ENCODE results near the gene FCHSD2. TPM values are rescaled to one million over a fixed set of nuclear protein-coding genes. Genes with fewer than 3 reads are reported as not detected.
A peak's percentile ranks its signal among the peaks of the same experiment; 100 is the strongest.

FCHSD2 gene
- total RNA-seq, 1 experiment from 2014 or later, result 5.7 TPM

DNA sequence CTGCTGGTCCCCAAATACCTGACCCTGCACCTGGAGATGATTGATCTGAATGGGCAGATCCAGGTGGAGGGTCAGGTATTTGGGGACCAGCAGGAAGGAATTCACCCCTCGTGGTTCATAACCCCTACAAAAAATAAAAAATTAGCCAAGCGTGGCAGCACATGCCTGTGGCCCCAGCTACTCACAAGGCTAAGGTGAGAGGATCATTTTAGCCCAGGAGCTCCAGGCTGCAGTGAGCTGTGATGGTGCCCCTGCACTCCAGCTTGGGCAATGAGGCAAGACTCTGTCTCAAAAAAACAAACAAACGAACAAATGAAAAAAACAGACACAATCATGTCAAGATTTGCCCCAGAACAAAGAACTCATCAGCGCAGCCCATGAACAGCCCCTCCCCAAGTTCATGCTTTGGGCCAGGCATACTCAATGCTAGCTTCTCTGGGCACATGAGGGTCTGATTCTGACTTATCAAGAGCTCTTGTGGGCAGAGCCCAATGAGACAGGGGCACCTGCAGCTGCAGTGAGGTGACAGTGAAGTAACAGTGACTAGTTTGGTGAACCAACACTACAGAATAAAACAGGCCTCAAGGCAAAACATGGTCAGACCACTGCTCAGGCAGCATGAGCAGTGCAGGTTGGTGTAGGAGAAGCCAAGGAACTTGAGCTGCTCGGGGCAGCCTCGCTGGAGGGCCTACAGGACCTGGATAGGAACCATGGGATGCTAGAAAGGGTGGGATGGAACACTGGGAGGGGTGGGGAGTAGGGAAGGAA lies 10.2 kb upstream of the FCHSD2 start:
- peaks cover 29% of the 10 kb centered on the region for H3K4me1 ChIP-seq (replicated peaks)
- H3K27ac ChIP-seq, result no peak overlapping the region

DNA sequence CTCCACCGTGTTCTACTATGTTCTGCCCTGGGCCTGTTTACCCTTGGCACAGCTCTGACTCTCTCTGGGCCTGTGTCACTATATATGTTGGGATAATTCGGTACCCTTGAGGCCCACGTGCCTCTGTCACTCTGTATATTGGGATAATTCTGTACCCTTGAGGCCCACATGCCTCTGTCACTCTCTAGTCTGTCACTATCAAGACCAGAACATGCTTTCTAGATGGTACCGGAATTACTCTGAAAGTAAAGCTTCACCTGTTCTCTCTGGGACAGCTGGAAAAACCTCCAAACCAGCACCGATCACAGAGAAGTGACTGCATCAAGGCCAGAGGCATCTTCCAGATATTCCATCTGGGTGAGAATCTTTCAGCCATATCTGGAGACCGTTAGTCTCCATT lies 9.3 kb upstream of the FCHSD2 start:
- Histone ChIP-seq H3K36me3 (no peaks in the 10 kb centered on the region), H3K4me3 (no peak overlapping the region), H3K4me1 (replicated peaks) (peaks cover 22% of the 10 kb centered on the region), H3K27ac (no peak overlapping the region), H3K9me3 (replicated peaks) (no peaks in the 10 kb centered on the region), H3K27me3 (replicated peaks) (no peaks in the 10 kb centered on the region)
- DNase-seq (ENCODE audit: low read depth in 1 of 2, low spot score in 2 of 2), result no peak

More for the DNA sequence above, 10.2 kb upstream of the FCHSD2 start:
- DNase-seq (ENCODE audit: low read depth in 1 of 2, low spot score in 2 of 2), result no peak
- H3K4me3 ChIP-seq, result no peak overlapping the region
- H3K36me3 ChIP-seq, result no peaks in the 10 kb centered on the region
- H3K27me3 ChIP-seq (replicated peaks), result no peaks in the 10 kb centered on the region
- no peaks in the 10 kb centered on the region for H3K9me3 ChIP-seq (replicated peaks)

DNA sequence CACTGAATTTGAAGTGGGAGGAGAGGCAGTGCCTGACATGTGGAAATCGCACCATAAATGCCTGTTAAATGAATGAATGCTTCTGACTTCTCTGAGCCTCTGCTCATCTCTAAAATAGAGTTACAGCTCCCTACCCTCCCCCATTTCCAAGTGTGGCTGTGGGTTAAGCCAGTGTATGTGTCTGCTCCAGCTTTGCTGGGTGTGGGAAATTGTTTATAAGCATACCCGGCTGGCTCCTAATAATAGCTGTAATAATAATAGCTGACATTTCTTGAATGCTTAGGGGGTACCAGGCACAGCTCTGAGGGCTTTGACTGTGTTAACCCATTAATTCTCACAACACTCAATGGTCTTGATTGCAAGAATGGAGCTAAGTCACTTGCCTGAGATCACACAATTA lies 7.0 kb upstream of the FCHSD2 start:
- Histone ChIP-seq H3K9me3 (replicated peaks) (no peaks in the 10 kb centered on the region), H3K36me3 (no peaks in the 10 kb centered on the region), H3K4me3 (no peak overlapping the region), H3K4me1 (replicated peaks) (peaks cover 21% of the 10 kb centered on the region), H3K27me3 (replicated peaks) (no peaks in the 10 kb centered on the region), H3K27ac (no peak overlapping the region)
- DNase-seq (ENCODE audit: low read depth in 1 of 2, low spot score in 2 of 2), result no peak

DNA sequence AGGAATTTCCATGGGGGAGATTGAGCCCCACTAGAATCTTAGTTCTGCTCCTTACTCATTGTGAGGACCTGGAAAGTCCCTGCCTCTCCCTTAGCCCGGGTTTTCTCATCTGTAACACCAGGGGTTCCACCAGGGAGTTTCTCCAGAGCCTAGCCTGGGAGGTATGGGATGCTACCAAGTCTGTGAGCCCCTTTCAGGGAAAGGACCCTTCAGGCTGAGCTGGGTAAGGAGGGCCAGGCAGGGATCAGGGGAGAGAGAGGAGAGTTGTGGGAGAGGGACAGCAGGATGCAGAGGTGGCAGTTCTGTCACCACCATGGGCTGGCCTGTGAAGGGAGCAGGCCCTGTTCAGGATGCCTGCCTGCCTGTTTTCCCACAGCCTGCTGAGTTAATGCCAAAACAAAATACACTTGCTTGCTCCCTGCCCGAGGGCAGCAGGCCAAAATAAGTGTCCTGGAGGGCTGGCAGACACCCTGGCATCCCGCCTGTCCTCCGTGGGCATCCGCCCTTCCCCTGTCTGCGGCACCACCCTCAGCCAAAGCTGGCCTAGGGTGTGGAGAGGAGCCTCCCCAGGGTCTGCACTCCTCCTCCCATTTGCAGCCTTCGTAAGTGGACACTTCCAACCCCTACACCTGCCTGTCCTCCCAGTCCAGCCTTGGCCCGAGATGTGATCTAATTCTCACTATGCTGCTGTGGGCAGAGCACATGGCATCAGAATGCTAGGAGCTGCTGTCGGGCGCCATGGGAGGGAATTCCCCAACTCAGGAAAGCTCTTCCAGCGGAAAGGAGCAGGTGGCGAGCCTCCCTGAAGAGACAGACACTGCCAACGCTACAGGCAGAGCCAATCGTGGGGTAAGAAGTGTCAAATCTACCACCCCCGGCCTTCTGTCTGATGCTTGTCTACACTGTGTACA lies 5.9 kb upstream of the FCHSD2 start:
- peaks cover 21% of the 10 kb centered on the region for H3K4me1 ChIP-seq (replicated peaks)
- no peaks in the 10 kb centered on the region for H3K27me3 ChIP-seq (replicated peaks)

DNA sequence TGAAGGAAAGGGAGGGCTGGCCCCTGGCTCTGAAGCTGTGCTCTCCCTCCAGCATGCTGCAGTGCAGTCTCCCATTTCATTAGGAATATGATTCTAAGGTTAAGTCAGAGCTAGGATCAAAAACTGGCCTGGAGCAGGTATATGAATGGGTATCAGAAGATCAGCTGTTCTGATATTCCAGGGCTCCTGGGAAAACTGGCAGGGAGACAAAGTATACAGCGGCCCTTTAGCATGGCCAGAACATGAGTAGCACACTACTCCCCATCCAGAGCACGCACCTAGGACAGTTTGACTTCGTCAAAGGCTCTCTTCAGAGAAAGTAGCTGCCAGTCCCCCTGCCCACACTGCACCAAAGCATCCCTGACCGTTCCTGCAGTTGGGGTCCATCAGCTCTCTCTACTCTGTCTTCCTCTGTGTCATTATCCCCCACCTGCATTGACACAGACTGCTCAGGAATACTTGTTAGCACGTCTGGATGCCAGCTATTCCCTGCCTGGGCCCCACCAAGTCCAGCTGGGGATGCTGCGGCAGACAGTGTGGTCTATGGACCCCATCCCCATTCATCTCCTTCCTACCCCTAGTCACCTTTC lies 4.0 kb upstream of the FCHSD2 start:
- H3K4me3 ChIP-seq, result no peak overlapping the region
- H3K9me3 ChIP-seq (replicated peaks), result no peaks in the 10 kb centered on the region
- DNase-seq (ENCODE audit: low read depth in 1 of 2, low spot score in 2 of 2), result no peak
- no peaks in the 10 kb centered on the region for H3K27me3 ChIP-seq (replicated peaks)
- H3K4me1 ChIP-seq (replicated peaks), result peaks cover 28% of the 10 kb centered on the region
- H3K27ac ChIP-seq, result no peak overlapping the region
- 0 out of 2 replicates have a peak, but pooled peaks cover 3% of the 10 kb centered on the region for H3K36me3 ChIP-seq

More for the DNA sequence above, 5.9 kb upstream of the FCHSD2 start:
- no peak overlapping the region for H3K4me3 ChIP-seq
- no peak overlapping the region for H3K27ac ChIP-seq
- no peaks in the 10 kb centered on the region for H3K9me3 ChIP-seq (replicated peaks)
- DNase-seq (ENCODE audit: low read depth in 1 of 2, low spot score in 2 of 2), result no peak
- no peaks in the 10 kb centered on the region for H3K36me3 ChIP-seq

DNA sequence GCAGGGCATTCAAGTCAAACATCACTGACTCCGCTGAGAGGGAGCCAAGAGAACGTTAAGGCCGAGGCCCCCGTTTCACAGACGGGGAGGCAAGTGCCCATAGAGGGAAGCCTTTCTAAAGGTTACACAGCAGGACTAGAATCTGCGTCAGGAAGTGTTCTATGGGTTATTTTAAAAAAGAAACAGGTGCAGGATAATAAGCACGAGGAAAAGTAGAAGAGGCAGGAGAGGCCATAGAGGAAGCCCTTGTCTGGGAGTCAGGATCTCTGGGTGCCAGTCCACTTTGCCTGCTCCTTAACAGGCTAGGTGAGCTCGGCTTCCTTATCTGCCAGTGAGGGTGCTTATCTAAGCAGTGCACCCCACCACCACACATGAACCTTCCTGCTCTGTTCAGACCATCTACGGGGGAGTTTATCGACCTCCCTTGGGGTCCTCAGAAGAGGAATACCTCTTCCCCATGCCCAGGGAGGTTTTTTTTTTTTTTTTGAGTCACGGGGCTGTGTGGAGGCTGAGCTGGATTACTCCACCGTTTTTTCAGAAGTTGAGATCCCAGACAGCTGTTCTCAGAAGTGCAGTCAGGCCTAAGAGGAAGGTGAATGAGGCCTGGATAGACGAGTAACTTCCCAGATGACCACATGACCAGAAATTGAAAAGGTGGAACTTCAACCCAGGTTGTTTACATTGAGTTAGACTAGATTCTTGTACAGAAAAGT lies 1.2 kb upstream of the FCHSD2 start:
- Histone ChIP-seq H3K4me1 (replicated peaks) (peaks cover 25% of the 10 kb centered on the region), H3K27ac (no peak overlapping the region), H3K36me3 (peaks cover 3% of the 10 kb centered on the region), H3K27me3 (replicated peaks) (no peaks in the 10 kb centered on the region), H3K9me3 (replicated peaks) (no peaks in the 10 kb centered on the region), H3K4me3 (peak overlapping the region; percentile 69)
- no peak for DNase-seq (ENCODE audit: low read depth in 1 of 2, low spot score in 2 of 2)

DNA sequence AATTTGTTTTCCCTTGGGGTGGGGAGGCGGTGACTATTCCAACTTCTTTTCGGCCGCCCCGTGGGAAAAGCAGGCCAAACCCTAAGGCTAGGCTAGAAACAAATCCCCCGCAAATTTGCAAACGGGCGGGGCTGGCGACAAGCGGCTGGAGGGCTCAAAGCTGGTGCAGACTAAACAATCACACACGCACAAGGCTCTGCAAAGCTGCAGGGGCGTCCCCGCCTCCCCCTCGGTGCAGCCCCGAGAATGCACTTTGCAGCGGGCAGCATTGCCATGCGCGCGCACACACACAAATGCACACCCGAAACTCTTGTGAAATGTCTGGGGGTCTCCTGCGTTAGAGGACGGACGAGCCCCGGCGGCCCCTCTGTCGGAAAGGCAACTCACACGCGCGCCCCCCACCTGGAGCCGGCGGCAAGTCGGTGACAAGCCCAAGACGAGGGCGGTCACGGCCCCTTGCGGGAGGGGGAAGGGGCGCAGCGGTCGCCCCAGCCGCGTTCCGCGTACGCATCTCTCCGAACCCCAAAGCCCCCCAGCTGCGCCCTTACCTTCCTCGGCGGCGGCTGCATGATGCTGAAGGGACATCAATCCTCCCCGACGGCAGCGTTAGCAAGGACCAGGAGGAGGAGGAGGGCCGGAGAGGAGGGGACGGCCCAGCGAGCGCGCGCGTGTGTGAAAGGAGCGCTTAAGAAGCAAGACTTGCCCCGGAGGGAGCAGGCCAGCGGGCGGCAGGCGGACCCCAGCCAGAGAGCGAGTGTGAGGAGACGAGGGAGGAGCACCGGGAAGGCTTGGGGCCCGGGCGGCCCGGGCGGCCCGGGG lies 600 bp downstream of the FCHSD2 start:
- Histone ChIP-seq H3K36me3 (peaks cover 10% of the 10 kb centered on the region), H3K4me3 (peak overlapping the region; percentile 69), H3K4me1 (replicated peaks) (peaks cover 14% of the 10 kb centered on the region), H3K27me3 (replicated peaks) (no peaks in the 10 kb centered on the region), H3K9me3 (replicated peaks) (no peaks in the 10 kb centered on the region), H3K27ac (peak overlapping the region; percentile 86)
- DNase-seq (ENCODE audit: low read depth in 1 of 2, low spot score in 2 of 2), result peak; percentile 57 to 74

DNA sequence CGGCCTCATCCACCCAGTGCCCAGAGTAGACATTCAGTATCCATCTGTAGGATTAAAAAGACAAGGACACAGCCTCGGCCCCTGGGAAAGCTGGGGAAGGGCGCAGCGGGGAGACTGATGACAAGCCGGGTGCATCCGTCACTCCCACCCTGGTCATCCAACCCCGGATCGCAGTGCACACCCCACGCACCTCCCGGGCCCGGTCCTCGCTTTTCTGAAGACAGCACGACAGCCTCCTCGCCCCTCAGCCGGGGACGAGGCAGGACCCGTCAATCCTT lies 1.1 kb downstream of the FCHSD2 start:
- Histone ChIP-seq H3K27ac (peak overlapping the region; percentile 48), H3K4me3 (peak overlapping the region; percentile 69), H3K27me3 (replicated peaks) (no peaks in the 10 kb centered on the region), H3K36me3 (peaks cover 10% of the 10 kb centered on the region), H3K4me1 (replicated peaks) (peaks cover 14% of the 10 kb centered on the region), H3K9me3 (replicated peaks) (no peaks in the 10 kb centered on the region)
- peak in 1 of 2 experiments; percentile 41 for DNase-seq (ENCODE audit: low read depth in 1 of 2, low spot score in 2 of 2)

DNA sequence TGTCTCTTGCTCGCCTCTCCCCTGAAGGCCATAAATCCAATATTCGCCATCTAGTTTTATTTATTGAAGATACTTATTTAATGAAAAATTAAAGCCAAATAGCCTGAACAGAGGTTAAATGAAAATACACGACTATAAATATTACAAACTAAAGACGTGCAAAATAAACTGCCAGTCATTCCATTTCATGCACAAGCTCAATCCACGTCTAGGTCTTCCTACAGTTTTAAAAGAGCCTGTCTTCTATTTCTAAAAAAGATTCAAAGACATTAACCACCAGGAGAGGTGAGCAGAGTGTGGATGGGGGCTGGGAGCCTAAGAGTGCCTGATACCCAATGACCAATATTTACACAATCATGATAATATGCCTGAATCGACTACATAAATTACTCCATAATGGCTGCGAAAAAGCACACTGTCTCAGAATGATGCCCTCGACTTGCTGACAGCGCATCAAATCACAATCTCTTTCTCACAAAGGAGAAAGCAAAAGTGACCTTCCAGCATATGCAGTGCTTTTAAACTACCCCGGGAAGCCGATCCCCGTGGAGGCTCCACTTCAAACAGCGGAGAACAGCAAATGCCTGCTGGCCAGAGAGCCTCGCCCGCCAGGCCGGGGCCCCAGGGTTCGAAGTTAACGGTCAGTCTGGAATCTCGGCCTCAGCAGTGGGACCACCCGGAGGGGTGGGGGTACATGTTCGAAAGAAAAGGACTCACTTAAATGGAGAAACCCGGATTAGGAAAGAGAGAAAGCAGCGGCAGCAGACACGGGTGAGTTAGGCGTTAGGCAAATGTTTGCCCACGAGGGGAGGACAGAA lies 1.7 kb downstream of the FCHSD2 start:
- Histone ChIP-seq H3K4me1 (replicated peaks) (peaks cover 14% of the 10 kb centered on the region), H3K4me3 (peak overlapping the region; percentile 69), H3K9me3 (replicated peaks) (no peaks in the 10 kb centered on the region), H3K36me3 (peaks cover 10% of the 10 kb centered on the region), H3K27me3 (replicated peaks) (no peaks in the 10 kb centered on the region), H3K27ac (peak overlapping the region; percentile 48)
- peak in 1 of 2 experiments; percentile 22 for DNase-seq (ENCODE audit: low read depth in 1 of 2, low spot score in 2 of 2)

DNA sequence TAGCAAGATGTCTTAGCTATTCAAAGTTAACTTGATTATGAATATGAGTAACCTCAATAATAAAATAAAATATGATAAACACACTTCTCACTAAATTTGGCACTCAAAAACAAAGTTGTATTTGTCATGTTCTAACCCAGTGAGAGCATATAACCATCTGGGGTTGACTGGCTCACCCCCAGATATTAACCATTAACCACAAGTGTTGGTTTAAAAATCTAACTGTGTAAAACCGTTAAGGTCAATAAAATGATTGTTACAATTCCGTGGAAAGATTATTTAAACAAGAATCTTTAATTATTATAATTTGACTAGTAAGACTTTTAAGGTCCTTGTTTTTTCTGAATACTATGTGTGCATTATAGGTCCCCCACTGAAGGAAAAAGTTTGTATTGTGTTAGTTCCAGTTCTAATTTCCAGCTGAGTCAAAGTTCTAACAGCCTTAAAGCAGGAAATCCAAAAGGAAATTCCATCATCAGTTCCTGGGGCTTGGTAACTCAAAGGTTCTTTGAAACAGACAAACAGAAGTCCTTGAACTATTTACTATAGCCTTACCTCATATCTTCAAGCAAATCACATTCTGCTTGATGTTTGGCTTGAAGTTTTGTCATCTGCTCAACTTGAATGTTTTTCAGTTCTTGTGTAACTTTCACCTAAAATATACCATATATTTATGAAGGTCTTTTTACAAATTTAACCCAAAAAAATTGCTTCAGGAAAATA lies 2.5 kb downstream of the FCHSD2 start:
- peaks cover 14% of the 10 kb centered on the region for H3K4me1 ChIP-seq (replicated peaks)
- H3K9me3 ChIP-seq (replicated peaks), result no peaks in the 10 kb centered on the region
- DNase-seq (ENCODE audit: low read depth in 1 of 2, low spot score in 2 of 2), result no peak
- peaks cover 10% of the 10 kb centered on the region for H3K36me3 ChIP-seq
- H3K27ac ChIP-seq, result no peak overlapping the region
- H3K27me3 ChIP-seq (replicated peaks), result no peaks in the 10 kb centered on the region
- H3K4me3 ChIP-seq, result peak overlapping the region; percentile 69; the same call in 1 of the 2 replicates

DNA sequence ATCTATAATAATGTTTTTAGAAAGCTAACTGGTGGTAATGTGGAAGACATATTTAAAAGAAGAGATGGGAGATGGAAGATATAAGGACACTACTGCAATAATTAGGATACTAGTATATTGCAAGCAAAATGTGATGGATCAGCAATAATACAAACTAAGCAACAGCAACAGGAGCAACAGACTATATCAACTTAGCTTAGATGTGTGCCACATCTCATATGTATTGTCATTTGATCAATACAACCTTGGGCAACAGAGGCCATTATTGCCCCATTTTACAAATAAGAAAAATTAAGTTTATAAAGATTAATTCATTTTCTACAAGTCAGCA lies 4.2 kb downstream of the FCHSD2 start:
- Histone ChIP-seq H3K4me1 (replicated peaks) (peaks cover 12% of the 10 kb centered on the region), H3K4me3 (no peak overlapping the region), H3K9me3 (replicated peaks) (no peaks in the 10 kb centered on the region), H3K27ac (no peak overlapping the region), H3K36me3 (peaks cover 10% of the 10 kb centered on the region), H3K27me3 (replicated peaks) (no peaks in the 10 kb centered on the region)
- DNase-seq (ENCODE audit: low read depth in 1 of 2, low spot score in 2 of 2), result no peak

Measured in SJSA1 (cell line).